ENCODE data around the gene RAET1L. TPM values are rescaled to one million over a fixed set of nuclear protein-coding genes. Genes with fewer than 3 reads are reported as not detected.
"Not testable (repeated sequence)": the region's sequence is repeated elsewhere in the genome, so short reads cannot be mapped to it uniquely, and the experiment has no call there.

The RAET1L gene
- polyA plus RNA-seq, 12 donors: 0.16 to 0.99 (median 0.71) TPM; not detected in 8

- no peak for DNase-seq
These were observed 19.4 kb upstream of the RAET1L start for GRCh38 chr6:150044621-150045145.

GRCh38 chr6:150043501-150044412 lies 18.4 kb upstream of the RAET1L start:
- no peak for DNase-seq

- no peak for DNase-seq
These were observed 17.8 kb upstream of the RAET1L start for GRCh38 chr6:150043096-150043495.

GRCh38 chr6:150038202-150039062 lies 13.1 kb upstream of the RAET1L start:
- DNase-seq: no peak

- DNase-seq: no peak
These were observed 12.3 kb upstream of the RAET1L start for GRCh38 chr6:150037526-150038201.

- no peak for DNase-seq
These were observed 10.7 kb upstream of the RAET1L start for GRCh38 chr6:150036081-150036480.

- DNase-seq: no peak
These were observed 8.0 kb upstream of the RAET1L start for GRCh38 chr6:150033207-150033771.

- no peak for DNase-seq
These were observed 7.3 kb upstream of the RAET1L start for GRCh38 chr6:150032598-150032997.

- DNase-seq: no peak
These were observed 5.3 kb upstream of the RAET1L start for GRCh38 chr6:150030611-150031010.

- DNase-seq: no peak
These were observed 4.4 kb upstream of the RAET1L start for GRCh38 chr6:150029749-150030148.

- no peak for DNase-seq
These were observed 3.9 kb upstream of the RAET1L start for GRCh38 chr6:150029276-150029675.

- no peak for DNase-seq
These were observed 3.5 kb upstream of the RAET1L start for GRCh38 chr6:150028799-150029198.

- DNase-seq: no peak
These were observed 2.7 kb upstream of the RAET1L start for GRCh38 chr6:150027806-150028565.

- DNase-seq: no peak
These were observed 1.9 kb upstream of the RAET1L start for GRCh38 chr6:150026976-150027805.

GRCh38 chr6:150024646-150025155 lies 631 bp downstream of the RAET1L start:
- no peak for DNase-seq

- DNase-seq: not testable (repeated sequence)
These were observed 1.3 kb downstream of the RAET1L start for GRCh38 chr6:150024021-150024420.

- not testable (repeated sequence) for DNase-seq
These were observed 3.5 kb downstream of the RAET1L start for GRCh38 chr6:150021870-150022269.

GRCh38 chr6:150018846-150019580 lies 6.3 kb downstream of the RAET1L start:
- no peak for DNase-seq

GRCh38 chr6:150017186-150017521 lies 8.2 kb downstream of the RAET1L start:
- not testable (repeated sequence) for DNase-seq

Data from muscle of arm (tissue), 12 donors.